C4-2B (cell line): ENCODE results near the gene PRUNE2.

Experiments
- ZFX ChIP-seq: fragments of 450-650 bp; IDR thresholded peaks from 2 replicates; pipeline ENCODE4 v1.6.1; 2017
- TF ChIP-seq, protein P1 (sequence below): fragments of 450-650 bp; conservative IDR thresholded peaks from 2 replicates; pipeline ENCODE4 v1.5.1; 2017; ENCODE audit warnings: mild to moderate bottlenecking

DNA sequence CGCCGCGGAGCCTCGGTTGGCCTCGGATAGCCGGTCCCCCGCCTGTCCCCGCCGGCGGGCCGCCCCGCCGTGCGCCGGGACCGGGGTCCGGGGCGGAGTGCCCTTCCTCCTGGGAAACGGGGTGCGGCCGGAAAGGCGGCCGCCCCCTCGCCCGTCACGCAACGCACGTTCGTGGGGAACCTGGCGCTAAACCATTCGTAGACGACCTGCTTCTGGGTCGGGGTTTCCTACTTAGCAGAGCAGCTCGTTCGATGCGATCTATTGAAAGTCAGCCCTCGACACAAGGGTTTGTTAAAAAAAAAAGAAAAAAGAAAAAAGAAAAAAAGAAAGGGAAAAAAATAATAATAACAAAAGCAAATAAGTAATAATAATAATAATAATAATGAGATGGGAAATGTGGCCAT, 334.2 kb downstream of the PRUNE2 start:
- TF ChIP-seq, protein P1, sequence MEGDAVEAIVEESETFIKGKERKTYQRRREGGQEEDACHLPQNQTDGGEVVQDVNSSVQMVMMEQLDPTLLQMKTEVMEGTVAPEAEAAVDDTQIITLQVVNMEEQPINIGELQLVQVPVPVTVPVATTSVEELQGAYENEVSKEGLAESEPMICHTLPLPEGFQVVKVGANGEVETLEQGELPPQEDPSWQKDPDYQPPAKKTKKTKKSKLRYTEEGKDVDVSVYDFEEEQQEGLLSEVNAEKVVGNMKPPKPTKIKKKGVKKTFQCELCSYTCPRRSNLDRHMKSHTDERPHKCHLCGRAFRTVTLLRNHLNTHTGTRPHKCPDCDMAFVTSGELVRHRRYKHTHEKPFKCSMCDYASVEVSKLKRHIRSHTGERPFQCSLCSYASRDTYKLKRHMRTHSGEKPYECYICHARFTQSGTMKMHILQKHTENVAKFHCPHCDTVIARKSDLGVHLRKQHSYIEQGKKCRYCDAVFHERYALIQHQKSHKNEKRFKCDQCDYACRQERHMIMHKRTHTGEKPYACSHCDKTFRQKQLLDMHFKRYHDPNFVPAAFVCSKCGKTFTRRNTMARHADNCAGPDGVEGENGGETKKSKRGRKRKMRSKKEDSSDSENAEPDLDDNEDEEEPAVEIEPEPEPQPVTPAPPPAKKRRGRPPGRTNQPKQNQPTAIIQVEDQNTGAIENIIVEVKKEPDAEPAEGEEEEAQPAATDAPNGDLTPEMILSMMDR, result no peak
- no peak for TF ChIP-seq ZFX
